HEK293 (cell line): ENCODE measurements around the gene ARMCX2.

Experiments
- CTCF ChIA-PET: fragments of 350-600 bp; formaldehyde crosslinking; extraction: SDS; loops from one replicate; lab custom pipeline; 2021; ENCODE audit warnings: antibody characterized with exemption; lab: Yijun Ruan, JAX
- POLR2A ChIA-PET: fragments of 300-600 bp; formaldehyde crosslinking; extraction: SDS; loops from one replicate; lab custom pipeline; 2020; ENCODE audit warnings: antibody characterized with exemption, inconsistent platforms; lab: Yijun Ruan, JAX
- H3K27ac ChIP-seq: fragments of 200-500 bp; sonication (Bioruptor generic); 2 replicates; pipeline ENCODE4 v1.5.1; 2014; ENCODE audit warnings: low read depth, low read length, control low read depth, inconsistent platforms; ENCODE audit errors: extremely low read depth
- H3K36me3 ChIP-seq, 2 experiments: fragments of 200-500 bp in 1 of 2; sonication (Bioruptor generic) in 1 of 2; 1 replicate in 1 of 2; 2 replicates in 1 of 2; pipeline ENCODE4 v1.5.1; 2014 to 2017; ENCODE audit warnings: inconsistent platforms in 2 of 2, low read length in 2 of 2; ENCODE audit not compliant: control insufficient read depth in 2 of 2, insufficient read depth in 1 of 2
- H3K4me1 ChIP-seq: fragments of 200-500 bp; sonication (Bioruptor generic); 2 replicates; pipeline ENCODE4 v1.5.1; 2014; ENCODE audit warnings: mild to moderate bottlenecking, low read length, inconsistent platforms; ENCODE audit not compliant: control insufficient read depth, insufficient read depth
- H3K4me3 ChIP-seq: 2 replicates; pipeline ENCODE4 v1.5.1; 2011; ENCODE audit warnings: low read depth, mild to moderate bottlenecking, control low read depth, low read length, moderate library complexity
- H3K9me3 ChIP-seq: fragments of 200-500 bp; sonication (Bioruptor generic); 2 replicates; pipeline ENCODE4 v1.5.1; 2014; ENCODE audit warnings: low read depth, low read length, inconsistent platforms; ENCODE audit not compliant: control insufficient read depth, insufficient read depth
- KLF10 ChIP-seq: fragments of 450-650 bp; IDR thresholded peaks from 2 replicates; pipeline ENCODE4 v1.5.1; 2018; ENCODE audit warnings: missing biosample characterization, mild to moderate bottlenecking, missing genetic modification characterization
- KLF8 ChIP-seq: fragments of 450-650 bp; formaldehyde crosslinking; IDR thresholded peaks from 2 replicates; pipeline ENCODE4 v1.5.1; 2016; ENCODE audit warnings: missing biosample characterization, missing genetic modification characterization
- SP2 ChIP-seq: fragments of 450-650 bp; formaldehyde crosslinking; IDR thresholded peaks from 2 replicates; pipeline ENCODE4 v1.5.1; 2016; ENCODE audit warnings: missing biosample characterization, missing genetic modification characterization
- WT1 ChIP-seq: fragments of 450-650 bp; formaldehyde crosslinking; IDR thresholded peaks from 2 replicates; pipeline ENCODE4 v1.5.1; 2016; ENCODE audit warnings: missing biosample characterization, missing genetic modification characterization
- ZIC2 ChIP-seq: fragments of 450-650 bp; formaldehyde crosslinking; IDR thresholded peaks from 2 replicates; pipeline ENCODE4 v1.5.1; 2016; ENCODE audit warnings: missing biosample characterization, missing genetic modification characterization
- ZNF391 ChIP-seq: fragments of 450-650 bp; formaldehyde crosslinking; IDR thresholded peaks from 2 replicates; pipeline ENCODE4 v1.5.1; 2016; ENCODE audit warnings: low read depth, missing biosample characterization, missing genetic modification characterization, borderline replicate concordance
- ZNF501 ChIP-seq: fragments of 450-650 bp; formaldehyde crosslinking; IDR thresholded peaks from 2 replicates; pipeline ENCODE4 v1.5.1; 2016; ENCODE audit warnings: missing biosample characterization, missing genetic modification characterization
- ZNF707 ChIP-seq: fragments of 450-650 bp; formaldehyde crosslinking; IDR thresholded peaks from 2 replicates; pipeline ENCODE4 v1.5.1; 2016; ENCODE audit warnings: missing biosample characterization, missing genetic modification characterization
- TF ChIP-seq, protein P1 (sequence below): fragments of 450-650 bp; formaldehyde crosslinking; IDR thresholded peaks from 2 replicates; pipeline ENCODE4 v1.5.1; 2016; ENCODE audit warnings: missing biosample characterization, missing genetic modification characterization
- TF ChIP-seq, protein P2 (sequence below): fragments of 450-650 bp; formaldehyde crosslinking; IDR thresholded peaks from 2 replicates; pipeline ENCODE4 v1.5.1; 2016; ENCODE audit warnings: missing biosample characterization, missing genetic modification characterization
- TF ChIP-seq, protein P3 (sequence below): fragments of 450-650 bp; formaldehyde crosslinking; IDR thresholded peaks from 2 replicates; pipeline ENCODE4 v1.5.1; 2016; ENCODE audit warnings: missing biosample characterization, missing genetic modification characterization
- TF ChIP-seq, protein P4 (sequence below): fragments of 450-650 bp; formaldehyde crosslinking; IDR thresholded peaks from 2 replicates; pipeline ENCODE4 v1.5.1; 2017; ENCODE audit warnings: missing biosample characterization, missing genetic modification characterization

The ARMCX2 gene

DNA sequence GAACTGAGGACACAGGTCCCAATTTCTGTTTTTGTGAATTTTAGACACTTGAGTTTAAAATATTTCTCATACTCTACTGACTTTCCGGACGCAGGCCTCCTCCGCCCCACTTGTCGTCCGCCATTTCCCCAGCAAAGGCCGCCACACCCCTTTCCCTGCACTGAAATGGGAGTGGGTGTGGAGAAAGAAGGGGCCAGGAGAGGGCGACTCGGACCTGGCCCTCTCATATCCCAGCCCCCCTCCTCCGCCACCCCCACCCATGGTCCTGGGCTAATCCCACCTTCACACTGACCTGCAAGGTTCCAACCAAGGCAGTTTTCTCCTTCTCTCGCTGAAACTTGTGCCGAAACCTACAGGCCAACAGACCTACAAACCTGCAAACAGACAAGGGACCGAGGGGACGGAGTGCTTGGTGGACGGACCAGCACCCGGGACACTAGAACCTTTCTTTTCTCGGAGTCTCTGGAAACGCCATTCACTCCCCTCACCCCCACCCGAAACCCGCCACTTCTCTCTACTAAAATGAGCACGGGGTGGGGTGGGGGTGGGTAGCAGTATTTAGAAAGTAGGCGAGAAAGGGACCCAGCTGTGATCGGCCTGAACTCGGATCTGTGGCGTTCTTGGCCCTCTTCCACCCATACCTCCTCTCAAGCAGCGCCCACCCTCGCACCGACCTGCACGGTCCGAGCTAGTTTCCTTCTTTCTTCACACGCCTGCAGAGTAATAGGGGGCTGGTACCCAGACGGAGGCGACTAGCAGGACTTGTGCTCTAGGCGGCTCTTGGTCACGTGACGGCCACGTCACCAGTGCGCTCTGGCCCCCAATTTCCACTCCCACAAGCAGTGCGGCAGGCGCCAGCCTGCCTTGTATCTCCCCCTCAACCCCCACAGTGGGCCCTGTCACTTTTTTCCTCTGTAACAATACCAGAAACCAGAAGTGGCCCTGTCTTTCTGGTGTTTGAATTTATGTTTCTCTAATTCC, 42.1 kb downstream of the ARMCX2 start, which contains the start of gene ARMCX6 (continued):
- TF ChIP-seq ZNF707 (tag by site-specific recombination) (0 out of 2 replicates have a peak, but pooled peaks have one; percentile 18), SP2 (tag by site-specific recombination) (0 out of 2 replicates have a peak, but pooled peaks have one; percentile 11), KLF8 (tag by site-specific recombination) (peak; percentile 35; the same call in 1 of the 2 replicates), ZIC2 (tag by site-specific recombination) (no peak), WT1 (tag by site-specific recombination) (no peak), KLF10 (tag by site-specific recombination) (peak; percentile 29; the same call in 1 of the 2 replicates)
- TF ChIP-seq, protein P1, sequence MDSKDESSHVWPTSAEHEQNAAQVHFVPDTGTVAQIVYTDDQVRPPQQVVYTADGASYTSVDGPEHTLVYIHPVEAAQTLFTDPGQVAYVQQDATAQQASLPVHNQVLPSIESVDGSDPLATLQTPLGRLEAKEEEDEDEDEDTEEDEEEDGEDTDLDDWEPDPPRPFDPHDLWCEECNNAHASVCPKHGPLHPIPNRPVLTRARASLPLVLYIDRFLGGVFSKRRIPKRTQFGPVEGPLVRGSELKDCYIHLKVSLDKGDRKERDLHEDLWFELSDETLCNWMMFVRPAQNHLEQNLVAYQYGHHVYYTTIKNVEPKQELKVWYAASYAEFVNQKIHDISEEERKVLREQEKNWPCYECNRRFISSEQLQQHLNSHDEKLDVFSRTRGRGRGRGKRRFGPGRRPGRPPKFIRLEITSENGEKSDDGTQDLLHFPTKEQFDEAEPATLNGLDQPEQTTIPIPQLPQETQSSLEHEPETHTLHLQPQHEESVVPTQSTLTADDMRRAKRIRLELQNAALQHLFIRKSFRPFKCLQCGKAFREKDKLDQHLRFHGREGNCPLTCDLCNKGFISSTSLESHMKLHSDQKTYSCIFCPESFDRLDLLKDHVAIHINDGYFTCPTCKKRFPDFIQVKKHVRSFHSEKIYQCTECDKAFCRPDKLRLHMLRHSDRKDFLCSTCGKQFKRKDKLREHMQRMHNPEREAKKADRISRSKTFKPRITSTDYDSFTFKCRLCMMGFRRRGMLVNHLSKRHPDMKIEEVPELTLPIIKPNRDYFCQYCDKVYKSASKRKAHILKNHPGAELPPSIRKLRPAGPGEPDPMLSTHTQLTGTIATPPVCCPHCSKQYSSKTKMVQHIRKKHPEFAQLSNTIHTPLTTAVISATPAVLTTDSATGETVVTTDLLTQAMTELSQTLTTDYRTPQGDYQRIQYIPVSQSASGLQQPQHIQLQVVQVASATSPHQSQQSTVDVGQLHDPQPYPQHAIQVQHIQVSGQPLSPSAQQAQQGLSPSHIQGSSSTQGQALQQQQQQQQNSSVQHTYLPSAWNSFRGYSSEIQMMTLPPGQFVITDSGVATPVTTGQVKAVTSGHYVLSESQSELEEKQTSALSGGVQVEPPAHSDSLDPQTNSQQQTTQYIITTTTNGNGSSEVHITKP (tag by site-specific recombination): peak; percentile 12; the same call in 1 of the 2 replicates
- TF ChIP-seq, protein P2, sequence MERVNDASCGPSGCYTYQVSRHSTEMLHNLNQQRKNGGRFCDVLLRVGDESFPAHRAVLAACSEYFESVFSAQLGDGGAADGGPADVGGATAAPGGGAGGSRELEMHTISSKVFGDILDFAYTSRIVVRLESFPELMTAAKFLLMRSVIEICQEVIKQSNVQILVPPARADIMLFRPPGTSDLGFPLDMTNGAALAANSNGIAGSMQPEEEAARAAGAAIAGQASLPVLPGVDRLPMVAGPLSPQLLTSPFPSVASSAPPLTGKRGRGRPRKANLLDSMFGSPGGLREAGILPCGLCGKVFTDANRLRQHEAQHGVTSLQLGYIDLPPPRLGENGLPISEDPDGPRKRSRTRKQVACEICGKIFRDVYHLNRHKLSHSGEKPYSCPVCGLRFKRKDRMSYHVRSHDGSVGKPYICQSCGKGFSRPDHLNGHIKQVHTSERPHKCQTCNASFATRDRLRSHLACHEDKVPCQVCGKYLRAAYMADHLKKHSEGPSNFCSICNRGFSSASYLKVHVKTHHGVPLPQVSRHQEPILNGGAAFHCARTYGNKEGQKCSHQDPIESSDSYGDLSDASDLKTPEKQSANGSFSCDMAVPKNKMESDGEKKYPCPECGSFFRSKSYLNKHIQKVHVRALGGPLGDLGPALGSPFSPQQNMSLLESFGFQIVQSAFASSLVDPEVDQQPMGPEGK (tag by site-specific recombination): peak; percentile 49

DNA sequence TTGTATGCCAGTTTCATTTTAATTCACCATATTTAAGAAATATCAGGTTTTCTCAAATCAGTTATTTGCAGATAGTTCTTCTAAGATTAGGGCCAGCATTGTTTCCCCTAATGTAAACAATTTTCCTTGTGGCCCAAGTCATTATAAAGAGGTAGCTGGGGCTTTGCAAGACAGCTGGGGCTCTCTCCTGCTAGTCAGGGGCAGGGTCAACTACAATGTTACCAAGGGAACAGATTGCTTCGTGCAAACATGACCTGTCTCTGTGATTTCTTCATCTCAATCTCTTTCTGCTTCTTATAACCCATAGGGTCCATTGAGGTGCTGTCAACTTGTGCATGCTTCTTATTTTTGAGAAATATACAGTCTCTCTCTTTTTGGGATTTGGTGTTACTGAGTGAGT, 53.9 kb downstream of the ARMCX2 start:
- CTCF ChIA-PET: interaction anchor here (1.0 to 2.3 kb wide), 3 partner anchors 10 to 77 kb away, joined by 4 to 5 read pairs (median 4); no protein-coding TSS in a partner anchor
- Histone ChIP-seq H3K4me3 (no peak overlapping the region), H3K36me3 (no peaks in the 10 kb centered on the region), H3K9me3 (no peaks in the 10 kb centered on the region), H3K27ac (no peak overlapping the region), H3K4me1 (no peaks in the 10 kb centered on the region)
- TF ChIP-seq ZNF391 (tag by site-specific recombination) (no peak), ZNF501 (no peak)
- TF ChIP-seq, protein P3, sequence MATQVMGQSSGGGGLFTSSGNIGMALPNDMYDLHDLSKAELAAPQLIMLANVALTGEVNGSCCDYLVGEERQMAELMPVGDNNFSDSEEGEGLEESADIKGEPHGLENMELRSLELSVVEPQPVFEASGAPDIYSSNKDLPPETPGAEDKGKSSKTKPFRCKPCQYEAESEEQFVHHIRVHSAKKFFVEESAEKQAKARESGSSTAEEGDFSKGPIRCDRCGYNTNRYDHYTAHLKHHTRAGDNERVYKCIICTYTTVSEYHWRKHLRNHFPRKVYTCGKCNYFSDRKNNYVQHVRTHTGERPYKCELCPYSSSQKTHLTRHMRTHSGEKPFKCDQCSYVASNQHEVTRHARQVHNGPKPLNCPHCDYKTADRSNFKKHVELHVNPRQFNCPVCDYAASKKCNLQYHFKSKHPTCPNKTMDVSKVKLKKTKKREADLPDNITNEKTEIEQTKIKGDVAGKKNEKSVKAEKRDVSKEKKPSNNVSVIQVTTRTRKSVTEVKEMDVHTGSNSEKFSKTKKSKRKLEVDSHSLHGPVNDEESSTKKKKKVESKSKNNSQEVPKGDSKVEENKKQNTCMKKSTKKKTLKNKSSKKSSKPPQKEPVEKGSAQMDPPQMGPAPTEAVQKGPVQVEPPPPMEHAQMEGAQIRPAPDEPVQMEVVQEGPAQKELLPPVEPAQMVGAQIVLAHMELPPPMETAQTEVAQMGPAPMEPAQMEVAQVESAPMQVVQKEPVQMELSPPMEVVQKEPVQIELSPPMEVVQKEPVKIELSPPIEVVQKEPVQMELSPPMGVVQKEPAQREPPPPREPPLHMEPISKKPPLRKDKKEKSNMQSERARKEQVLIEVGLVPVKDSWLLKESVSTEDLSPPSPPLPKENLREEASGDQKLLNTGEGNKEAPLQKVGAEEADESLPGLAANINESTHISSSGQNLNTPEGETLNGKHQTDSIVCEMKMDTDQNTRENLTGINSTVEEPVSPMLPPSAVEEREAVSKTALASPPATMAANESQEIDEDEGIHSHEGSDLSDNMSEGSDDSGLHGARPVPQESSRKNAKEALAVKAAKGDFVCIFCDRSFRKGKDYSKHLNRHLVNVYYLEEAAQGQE (tag by site-specific recombination): no peak
- TF ChIP-seq, protein P4, sequence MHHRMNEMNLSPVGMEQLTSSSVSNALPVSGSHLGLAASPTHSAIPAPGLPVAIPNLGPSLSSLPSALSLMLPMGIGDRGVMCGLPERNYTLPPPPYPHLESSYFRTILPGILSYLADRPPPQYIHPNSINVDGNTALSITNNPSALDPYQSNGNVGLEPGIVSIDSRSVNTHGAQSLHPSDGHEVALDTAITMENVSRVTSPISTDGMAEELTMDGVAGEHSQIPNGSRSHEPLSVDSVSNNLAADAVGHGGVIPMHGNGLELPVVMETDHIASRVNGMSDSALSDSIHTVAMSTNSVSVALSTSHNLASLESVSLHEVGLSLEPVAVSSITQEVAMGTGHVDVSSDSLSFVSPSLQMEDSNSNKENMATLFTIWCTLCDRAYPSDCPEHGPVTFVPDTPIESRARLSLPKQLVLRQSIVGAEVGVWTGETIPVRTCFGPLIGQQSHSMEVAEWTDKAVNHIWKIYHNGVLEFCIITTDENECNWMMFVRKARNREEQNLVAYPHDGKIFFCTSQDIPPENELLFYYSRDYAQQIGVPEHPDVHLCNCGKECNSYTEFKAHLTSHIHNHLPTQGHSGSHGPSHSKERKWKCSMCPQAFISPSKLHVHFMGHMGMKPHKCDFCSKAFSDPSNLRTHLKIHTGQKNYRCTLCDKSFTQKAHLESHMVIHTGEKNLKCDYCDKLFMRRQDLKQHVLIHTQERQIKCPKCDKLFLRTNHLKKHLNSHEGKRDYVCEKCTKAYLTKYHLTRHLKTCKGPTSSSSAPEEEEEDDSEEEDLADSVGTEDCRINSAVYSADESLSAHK: no peak
- POLR2A ChIA-PET: interaction anchor here (0.6 kb wide), 1 partner anchor 54 kb away, joined by 5 read pairs; no protein-coding TSS in a partner anchor
